ENCODE measurements around the gene FBXW11.

DNA sequence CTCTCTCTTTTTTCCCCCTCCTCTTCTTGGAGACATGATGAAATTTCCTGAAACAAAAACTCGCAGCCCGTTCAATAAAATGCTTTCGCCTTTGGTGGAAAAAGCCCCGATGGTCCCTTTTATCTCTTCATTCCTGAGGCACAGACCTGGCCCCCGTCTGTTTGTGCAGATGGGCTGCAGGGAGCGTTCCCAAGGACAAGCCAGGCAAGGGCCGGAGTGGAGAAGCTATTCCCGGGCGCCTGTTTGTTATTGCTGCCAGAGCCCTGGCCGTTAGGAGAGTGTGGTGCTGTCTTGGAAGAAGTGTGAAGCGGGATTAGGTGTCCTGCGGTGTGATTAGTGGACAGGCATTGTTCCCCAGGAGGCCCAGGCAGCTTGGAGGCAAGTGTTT, 149.0 kb downstream of the FBXW11 start:
- TF ChIP-seq, protein P1, sequence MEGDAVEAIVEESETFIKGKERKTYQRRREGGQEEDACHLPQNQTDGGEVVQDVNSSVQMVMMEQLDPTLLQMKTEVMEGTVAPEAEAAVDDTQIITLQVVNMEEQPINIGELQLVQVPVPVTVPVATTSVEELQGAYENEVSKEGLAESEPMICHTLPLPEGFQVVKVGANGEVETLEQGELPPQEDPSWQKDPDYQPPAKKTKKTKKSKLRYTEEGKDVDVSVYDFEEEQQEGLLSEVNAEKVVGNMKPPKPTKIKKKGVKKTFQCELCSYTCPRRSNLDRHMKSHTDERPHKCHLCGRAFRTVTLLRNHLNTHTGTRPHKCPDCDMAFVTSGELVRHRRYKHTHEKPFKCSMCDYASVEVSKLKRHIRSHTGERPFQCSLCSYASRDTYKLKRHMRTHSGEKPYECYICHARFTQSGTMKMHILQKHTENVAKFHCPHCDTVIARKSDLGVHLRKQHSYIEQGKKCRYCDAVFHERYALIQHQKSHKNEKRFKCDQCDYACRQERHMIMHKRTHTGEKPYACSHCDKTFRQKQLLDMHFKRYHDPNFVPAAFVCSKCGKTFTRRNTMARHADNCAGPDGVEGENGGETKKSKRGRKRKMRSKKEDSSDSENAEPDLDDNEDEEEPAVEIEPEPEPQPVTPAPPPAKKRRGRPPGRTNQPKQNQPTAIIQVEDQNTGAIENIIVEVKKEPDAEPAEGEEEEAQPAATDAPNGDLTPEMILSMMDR (conservative IDR thresholded peaks at IDR 0.05; ENCODE audit: low read length), result no peak
- no peak for TF ChIP-seq EZH2phosphoT487 (IDR thresholded peaks at IDR 0.05; ENCODE audit: borderline replicate concordance)

Data from Loucy (cell line).